ENCODE data around the gene AP1B1.

AP1B1 gene

GRCh38 chr22:29301716-29302401 is 86.5 kb downstream of the AP1B1 start:
- ChIA-PET POLR2A (no interaction called here), CTCF (interaction anchor here (1.1 to 1.2 kb wide), 2 partner anchors 11 to 13 kb away, joined by 3 to 5 read pairs; no protein-coding TSS in a partner anchor)
- no peak for DNase-seq (ENCODE audit: extremely low spot score)
- TF ChIP-seq, protein P1, sequence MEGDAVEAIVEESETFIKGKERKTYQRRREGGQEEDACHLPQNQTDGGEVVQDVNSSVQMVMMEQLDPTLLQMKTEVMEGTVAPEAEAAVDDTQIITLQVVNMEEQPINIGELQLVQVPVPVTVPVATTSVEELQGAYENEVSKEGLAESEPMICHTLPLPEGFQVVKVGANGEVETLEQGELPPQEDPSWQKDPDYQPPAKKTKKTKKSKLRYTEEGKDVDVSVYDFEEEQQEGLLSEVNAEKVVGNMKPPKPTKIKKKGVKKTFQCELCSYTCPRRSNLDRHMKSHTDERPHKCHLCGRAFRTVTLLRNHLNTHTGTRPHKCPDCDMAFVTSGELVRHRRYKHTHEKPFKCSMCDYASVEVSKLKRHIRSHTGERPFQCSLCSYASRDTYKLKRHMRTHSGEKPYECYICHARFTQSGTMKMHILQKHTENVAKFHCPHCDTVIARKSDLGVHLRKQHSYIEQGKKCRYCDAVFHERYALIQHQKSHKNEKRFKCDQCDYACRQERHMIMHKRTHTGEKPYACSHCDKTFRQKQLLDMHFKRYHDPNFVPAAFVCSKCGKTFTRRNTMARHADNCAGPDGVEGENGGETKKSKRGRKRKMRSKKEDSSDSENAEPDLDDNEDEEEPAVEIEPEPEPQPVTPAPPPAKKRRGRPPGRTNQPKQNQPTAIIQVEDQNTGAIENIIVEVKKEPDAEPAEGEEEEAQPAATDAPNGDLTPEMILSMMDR (IDR thresholded peaks at IDR 0.05; ENCODE audit: control extremely low read depth, extremely low read depth, low read depth, missing control alignments): no peak

DNA sequence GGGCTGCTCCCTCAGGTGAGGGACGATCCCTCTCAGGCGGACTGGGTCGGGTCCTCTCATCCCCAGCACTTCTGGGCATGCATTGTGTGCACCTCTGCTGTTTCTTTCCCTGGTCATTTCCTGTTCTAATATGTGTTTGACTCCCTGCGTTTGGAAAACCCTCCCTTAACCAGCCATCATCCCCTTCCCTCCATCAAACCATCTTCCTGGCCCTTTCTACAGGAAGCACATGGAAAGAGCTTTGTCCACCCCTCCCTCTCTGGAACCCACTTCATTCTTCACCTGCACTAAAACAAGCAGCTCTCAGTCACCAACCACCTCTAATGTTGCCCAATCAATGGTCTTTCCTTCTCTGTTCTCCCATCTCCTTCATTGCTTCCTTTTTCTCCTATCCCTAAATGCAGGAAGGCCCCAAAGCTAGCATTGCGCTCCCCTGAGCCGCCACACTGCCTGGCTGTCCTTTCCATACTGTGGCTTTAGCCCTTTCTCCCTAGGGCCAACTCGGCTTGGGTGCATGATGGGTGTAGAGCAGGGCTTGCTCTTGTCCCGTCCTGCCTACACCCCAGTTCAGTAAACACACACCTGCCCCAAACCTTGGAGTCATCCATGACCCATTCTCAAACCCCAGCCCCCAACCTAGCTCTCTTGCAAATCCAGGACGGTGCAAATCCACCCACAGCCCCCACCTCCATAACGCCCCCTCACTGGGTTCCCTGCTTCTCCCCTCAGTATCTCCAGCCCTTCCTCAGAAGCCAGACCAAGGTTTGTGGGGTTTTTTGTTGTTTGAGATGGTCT is 87.4 kb downstream of the AP1B1 start:
- TF ChIP-seq, protein P1 (IDR thresholded peaks at IDR 0.05; ENCODE audit: control extremely low read depth, extremely low read depth, low read depth, missing control alignments): no peak
- no peak for DNase-seq (ENCODE audit: extremely low spot score)
- ChIA-PET CTCF (interaction anchor here (1.2 kb wide), 1 partner anchor 12 kb away, joined by 5 read pairs; no protein-coding TSS in a partner anchor), POLR2A (no interaction called here)

- TF ChIP-seq, protein P1 (IDR thresholded peaks at IDR 0.05; ENCODE audit: control extremely low read depth, extremely low read depth, low read depth, missing control alignments): no peak
- CTCF ChIA-PET: no interaction called here
- no peak for DNase-seq (ENCODE audit: extremely low spot score)
- POLR2A ChIA-PET: no interaction called here
Measured at GRCh38 chr22:29300467-29300806, 87.9 kb downstream of the AP1B1 start.

DNA sequence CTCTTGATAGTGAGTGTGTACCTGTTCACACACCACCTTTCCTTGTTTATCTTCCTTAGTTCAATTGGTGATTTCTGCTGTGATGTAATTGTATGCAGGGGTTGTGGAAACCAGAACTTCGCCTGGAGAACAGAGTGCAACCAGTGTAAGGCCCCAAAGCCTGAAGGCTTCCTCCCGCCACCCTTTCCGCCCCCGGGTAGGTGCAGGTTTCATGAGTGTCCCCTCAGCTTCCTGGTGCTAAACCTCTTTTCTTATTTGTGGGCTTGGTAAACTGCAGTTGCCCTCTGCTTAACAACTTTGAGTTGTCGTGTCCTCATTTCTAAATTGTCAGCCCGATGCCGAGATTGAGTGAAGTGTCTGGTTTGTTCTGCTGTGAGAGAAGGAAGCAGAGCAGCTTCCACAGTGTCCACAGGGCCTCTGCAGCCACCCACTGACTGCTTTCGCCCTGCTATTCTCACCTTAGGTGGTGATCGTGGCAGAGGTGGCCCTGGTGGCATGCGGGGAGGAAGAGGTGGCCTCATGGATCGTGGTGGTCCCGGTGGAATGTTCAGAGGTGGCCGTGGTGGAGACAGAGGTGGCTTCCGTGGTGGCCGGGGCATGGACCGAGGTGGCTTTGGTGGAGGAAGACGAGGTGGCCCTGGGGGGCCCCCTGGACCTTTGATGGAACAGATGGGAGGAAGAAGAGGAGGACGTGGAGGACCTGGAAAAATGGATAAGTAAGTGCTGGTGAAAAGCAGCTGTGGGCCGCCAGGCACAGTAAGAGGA is 89.1 kb downstream of the AP1B1 start:
- TF ChIP-seq, protein P1 (IDR thresholded peaks at IDR 0.05; ENCODE audit: control extremely low read depth, extremely low read depth, low read depth, missing control alignments): no peak
- CTCF ChIA-PET: no interaction called here
- POLR2A ChIA-PET: no interaction called here
- DNase-seq (ENCODE audit: extremely low spot score): no peak

GRCh38 chr22:29298641-29299040 is 89.7 kb downstream of the AP1B1 start:
- TF ChIP-seq, protein P1 (IDR thresholded peaks at IDR 0.05; ENCODE audit: control extremely low read depth, extremely low read depth, low read depth, missing control alignments): no peak
- no peak for DNase-seq (ENCODE audit: extremely low spot score)
- ChIA-PET CTCF (interaction anchor here (0.9 kb wide), 1 partner anchor 15 kb away, joined by 4 read pairs; no protein-coding TSS in a partner anchor), POLR2A (no interaction called here)

GRCh38 chr22:29292379-29292778 is 96.0 kb downstream of the AP1B1 start:
- DNase-seq (ENCODE audit: extremely low spot score): no peak
- ChIA-PET POLR2A (no interaction called here), CTCF (interaction anchor here (1.5 kb wide), 1 partner anchor 15 kb away, joined by 4 read pairs; no protein-coding TSS in a partner anchor)
- TF ChIP-seq, protein P1 (IDR thresholded peaks at IDR 0.05; ENCODE audit: control extremely low read depth, extremely low read depth, low read depth, missing control alignments): no peak

Data from GM10248 (cell line).